Gastroesophageal sphincter (tissue), 4 donors: ENCODE data around the gene ABHD2. TPM values are rescaled to one million over a fixed set of nuclear protein-coding genes. Genes with fewer than 3 reads are reported as not detected.

Source experiments
- ATAC-seq: fragments of 150-250 bp; one replicate; pipeline ENCODE4 v1.9.1; 2016; ENCODE audit warnings: mild to moderate bottlenecking, moderate library complexity
- H3K27ac ChIP-seq, 4 donors: fragments of 200-600 bp; sonication (generic) in 3 of 4; 1 replicate in 3 of 4; 2 replicates in 1 of 4; pipeline ENCODE4 v1.5.1; 2016 to 2019
- H3K27me3 ChIP-seq: fragments of 200-600 bp; sonication (generic); one replicate; pipeline ENCODE4 v1.5.1; 2019
- H3K36me3 ChIP-seq, 2 donors: fragments of 200-600 bp; sonication (generic); one replicate each; pipeline ENCODE4 v1.5.1; 2019; ENCODE audit warnings: control low read depth in 1 of 2
- H3K4me1 ChIP-seq, 3 donors: fragments of 200-600 bp; sonication (generic); 1 replicate in 2 of 3; 2 replicates in 1 of 3; pipeline ENCODE4 v1.5.1; 2016 to 2019; ENCODE audit warnings: control low read depth in 2 of 3
- H3K4me3 ChIP-seq, 2 donors: fragments of 200-600 bp; sonication (generic); one replicate each; pipeline ENCODE4 v1.5.1; 2019; ENCODE audit warnings: mild to moderate bottlenecking in 1 of 2, moderate library complexity in 1 of 2
- H3K9me3 ChIP-seq, 3 donors: fragments of 200-600 bp; sonication (generic); one replicate each; pipeline ENCODE4 v1.5.1; 2017 to 2019; ENCODE audit warnings: control low read depth in 2 of 3
- EP300 ChIP-seq: sonication (generic); formaldehyde crosslinking; IDR thresholded peaks from one replicate; pipeline ENCODE4 v1.6.1; 2017; ENCODE audit warnings: antibody characterized with exemption, mild to moderate bottlenecking
- POLR2A ChIP-seq, 2 donors: fragments of 450-650 bp; IDR thresholded peaks; one replicate each; pipeline ENCODE4 v1.6.1; 2017; ENCODE audit warnings: antibody characterized with exemption in 2 of 2, mild to moderate bottlenecking in 2 of 2, moderate library complexity in 1 of 2
- POLR2AphosphoS5 ChIP-seq: sonication (generic); formaldehyde crosslinking; IDR thresholded peaks from one replicate; pipeline ENCODE4 v1.6.1; 2017; ENCODE audit warnings: antibody characterized with exemption
- WGBS, 2 donors: methylation state at CpG; one replicate each; pipeline ENCODE4 v1.1.5; 2018; ENCODE audit warnings: low coverage in 1 of 2; 5-methylcytosine and 5-hydroxymethylcytosine counted together
- total RNA-seq, 4 donors: library from RNA; depleted of rRNA; stranded (reverse); fragments of >200 nt; gene quantifications; one replicate each; pipeline ENCODE4 v1.1.0, GENCODE V29; 2016
- TF ChIP-seq, protein P1 (sequence below), 4 experiments: fragments of 200-600 bp in 2 of 4; fragments of 450-650 bp in 2 of 4; sonication (generic) in 1 of 4; IDR thresholded peaks; one replicate each; pipeline ENCODE4 v1.5.1; 2017 to 2019; ENCODE audit warnings: antibody characterized with exemption in 4 of 4, mild to moderate bottlenecking in 2 of 4, moderate library complexity in 2 of 4

Gene ABHD2
- total RNA-seq, 4 donors from 2014 or later: 54.6 to 108 (median 75.9) TPM

DNA sequence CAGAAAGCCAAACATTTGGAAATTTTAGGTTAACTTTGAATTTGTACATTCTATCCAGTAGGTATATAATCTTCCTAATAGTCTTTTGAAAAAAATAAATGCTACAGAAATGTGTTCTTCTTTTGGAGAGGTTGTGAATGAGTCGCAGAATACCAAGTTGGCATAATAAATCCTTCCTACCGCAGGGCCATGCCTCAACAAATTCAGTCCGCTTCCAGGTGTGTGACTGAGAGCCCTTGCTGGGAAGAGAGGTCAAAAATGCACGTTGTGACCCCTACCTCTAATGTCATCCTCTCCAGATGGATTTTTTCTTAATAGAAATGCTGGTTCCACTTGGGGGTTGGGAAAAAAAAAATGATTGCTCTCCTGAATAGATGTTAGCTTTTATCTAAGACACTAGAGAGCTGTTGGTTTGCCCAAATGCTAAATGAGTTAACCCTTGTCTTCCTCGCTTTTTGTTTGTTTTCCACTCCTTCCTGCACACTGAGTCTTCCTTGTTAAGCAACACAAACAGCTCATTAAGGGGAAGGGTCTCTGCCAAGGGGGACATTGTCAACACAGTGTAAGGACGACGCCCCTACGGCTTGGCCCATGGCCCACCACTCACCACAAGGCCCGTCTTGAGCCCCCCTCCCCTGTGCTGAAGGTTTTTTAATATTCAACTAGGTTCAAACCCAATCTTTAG, 99.2 kb downstream of the ABHD2 start:
- no peaks in the 10 kb centered on the region for H3K27me3 ChIP-seq
- peaks cover 4 to 90% of the 10 kb centered on the region in 2 donors for H3K36me3 ChIP-seq
- H3K9me3 ChIP-seq: no peaks in the 10 kb centered on the region

DNA sequence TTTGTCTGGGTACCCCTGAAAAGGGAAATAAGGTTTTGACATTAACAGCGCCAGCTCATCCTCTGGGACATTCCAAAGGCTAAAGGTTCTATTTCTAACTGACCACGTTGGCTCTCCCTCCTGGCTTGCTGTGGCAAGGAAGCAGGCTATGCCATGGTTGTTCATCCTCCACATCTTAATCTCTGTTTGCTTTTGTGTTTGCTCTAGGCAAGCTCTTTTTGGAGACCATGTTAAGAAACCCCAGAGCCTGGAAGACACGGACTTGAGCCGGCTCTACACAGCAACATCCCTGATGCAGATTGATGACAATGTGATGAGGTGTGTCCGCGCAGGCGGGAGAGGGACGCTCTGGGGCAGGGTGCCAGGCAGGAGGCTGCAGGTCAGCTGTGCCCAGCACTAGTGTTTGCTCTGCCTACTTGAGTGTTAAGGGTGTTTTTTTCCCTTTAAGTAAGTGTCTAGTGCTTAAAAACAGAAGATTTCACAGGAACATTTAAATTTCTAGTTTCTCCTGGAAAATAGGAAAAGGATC, 99.8 kb downstream of the ABHD2 start:
- no peaks in the 10 kb centered on the region for H3K4me1 ChIP-seq
- TF ChIP-seq, protein P1, sequence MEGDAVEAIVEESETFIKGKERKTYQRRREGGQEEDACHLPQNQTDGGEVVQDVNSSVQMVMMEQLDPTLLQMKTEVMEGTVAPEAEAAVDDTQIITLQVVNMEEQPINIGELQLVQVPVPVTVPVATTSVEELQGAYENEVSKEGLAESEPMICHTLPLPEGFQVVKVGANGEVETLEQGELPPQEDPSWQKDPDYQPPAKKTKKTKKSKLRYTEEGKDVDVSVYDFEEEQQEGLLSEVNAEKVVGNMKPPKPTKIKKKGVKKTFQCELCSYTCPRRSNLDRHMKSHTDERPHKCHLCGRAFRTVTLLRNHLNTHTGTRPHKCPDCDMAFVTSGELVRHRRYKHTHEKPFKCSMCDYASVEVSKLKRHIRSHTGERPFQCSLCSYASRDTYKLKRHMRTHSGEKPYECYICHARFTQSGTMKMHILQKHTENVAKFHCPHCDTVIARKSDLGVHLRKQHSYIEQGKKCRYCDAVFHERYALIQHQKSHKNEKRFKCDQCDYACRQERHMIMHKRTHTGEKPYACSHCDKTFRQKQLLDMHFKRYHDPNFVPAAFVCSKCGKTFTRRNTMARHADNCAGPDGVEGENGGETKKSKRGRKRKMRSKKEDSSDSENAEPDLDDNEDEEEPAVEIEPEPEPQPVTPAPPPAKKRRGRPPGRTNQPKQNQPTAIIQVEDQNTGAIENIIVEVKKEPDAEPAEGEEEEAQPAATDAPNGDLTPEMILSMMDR (IDR thresholded peaks at IDR 0.05): no peak
- no peak for TF ChIP-seq POLR2A (IDR thresholded peaks at IDR 0.05)
- TF ChIP-seq POLR2AphosphoS5: no peak
- TF ChIP-seq EP300: no peak
- H3K27ac ChIP-seq: no peak overlapping the region
- H3K4me3 ChIP-seq: no peak overlapping the region
- H3K36me3 ChIP-seq: peaks cover 4 to 96% of the 10 kb centered on the region in 2 donors
- 84 to 100% methylated on average over 1 to 7 of the region's 8 CpGs for WGBS, 2 donors
- no peaks in the 10 kb centered on the region for H3K9me3 ChIP-seq
- no peak for ATAC-seq
- H3K27me3 ChIP-seq: no peaks in the 10 kb centered on the region

More for the DNA sequence above, 99.2 kb downstream of the ABHD2 start:
- no peak for ATAC-seq
- H3K27ac ChIP-seq: no peak overlapping the region
- WGBS, 2 donors: 70 to 81% methylated on average over 7 to 9 of the region's 9 CpGs
- no peak for TF ChIP-seq POLR2A (IDR thresholded peaks at IDR 0.05)
- H3K4me1 ChIP-seq: no peaks in the 10 kb centered on the region
- H3K4me3 ChIP-seq: no peak overlapping the region

DNA sequence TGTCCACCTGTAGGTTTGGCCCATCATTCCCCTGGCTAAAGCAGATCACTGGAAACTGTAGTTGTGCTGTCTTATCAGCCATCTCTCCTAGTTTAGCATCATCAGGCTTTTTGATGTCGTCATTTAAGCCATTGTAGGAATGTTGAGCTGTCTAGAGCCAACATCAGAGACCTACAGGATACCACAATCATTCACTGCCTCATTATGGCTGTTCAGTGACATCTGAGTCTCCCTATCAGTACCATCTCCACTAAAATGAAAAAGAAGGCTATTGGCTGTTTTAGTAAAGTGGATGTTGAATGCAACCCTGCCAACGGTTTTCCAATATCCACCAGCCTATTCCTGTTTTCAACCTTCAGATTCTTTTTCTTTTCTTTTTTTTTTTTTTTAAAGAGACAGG, 103.9 kb downstream of the ABHD2 start:
- Histone ChIP-seq H3K4me3 (no peak overlapping the region), H3K9me3 (no peaks in the 10 kb centered on the region), H3K36me3 (peaks cover 4 to 100% of the 10 kb centered on the region in 2 donors), H3K27ac (no peak overlapping the region), H3K27me3 (no peaks in the 10 kb centered on the region), H3K4me1 (peaks cover 0 to 4% (median 3%) of the 10 kb centered on the region in 3 donors)
- no peak for ATAC-seq
- WGBS, 2 donors: 59 to 91% methylated on average over 2 of the region's 2 CpGs
- TF ChIP-seq EP300: no peak
- TF ChIP-seq, protein P1 (IDR thresholded peaks at IDR 0.05): no peak

DNA sequence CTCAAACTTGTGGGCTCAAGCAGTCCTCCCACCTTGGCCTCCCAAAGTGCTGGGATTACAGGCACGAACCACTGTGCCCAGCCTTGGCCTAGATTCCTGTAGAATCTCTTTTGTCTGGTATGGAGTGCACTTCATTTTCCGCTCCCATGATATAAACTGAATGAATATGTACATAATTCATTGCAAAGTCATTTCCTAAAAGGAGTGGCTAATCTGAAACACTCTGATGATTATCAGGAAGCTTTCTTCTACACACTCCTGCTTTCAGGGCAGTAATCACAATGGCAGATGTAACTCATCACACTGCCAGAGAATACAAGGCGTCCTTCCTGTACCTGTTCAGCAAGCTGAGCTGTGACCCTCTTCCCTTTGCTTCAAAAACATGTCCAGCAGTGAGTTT, 104.5 kb downstream of the ABHD2 start:
- Histone ChIP-seq H3K36me3 (peaks cover 4 to 100% of the 10 kb centered on the region in 2 donors), H3K27me3 (no peaks in the 10 kb centered on the region), H3K4me1 (peaks cover 0 to 6% (median 3%) of the 10 kb centered on the region in 3 donors), H3K27ac (no peak overlapping the region), H3K9me3 (no peaks in the 10 kb centered on the region), H3K4me3 (no peak overlapping the region)
- 75 to 100% methylated on average over 1 to 2 of the region's 3 CpGs for WGBS, 2 donors
- no peak for TF ChIP-seq POLR2AphosphoS5
- TF ChIP-seq EP300: no peak
- no peak for TF ChIP-seq POLR2A (IDR thresholded peaks at IDR 0.05)
- TF ChIP-seq, protein P1 (IDR thresholded peaks at IDR 0.05): no peak
- ATAC-seq: no peak

DNA sequence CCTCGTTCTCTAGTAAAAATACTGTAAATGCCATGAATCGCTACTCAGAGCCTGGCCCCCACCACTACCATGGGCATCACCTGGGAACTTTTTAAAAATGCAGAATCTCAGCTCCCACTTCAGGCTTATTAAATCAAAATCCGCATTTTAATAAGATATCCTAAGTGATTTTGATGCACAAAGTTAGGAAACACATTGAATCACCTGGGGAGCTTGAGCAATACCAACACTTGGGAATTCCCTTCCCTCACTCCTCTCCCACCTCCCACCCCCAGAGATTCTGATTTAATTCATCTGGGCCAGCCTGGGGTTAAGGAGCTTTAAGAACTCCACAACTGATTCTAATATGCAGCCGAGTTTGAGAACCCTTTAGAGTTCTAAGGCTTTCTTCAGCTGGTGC, 106.4 kb downstream of the ABHD2 start:
- no peak for ATAC-seq
- Histone ChIP-seq H3K36me3 (peaks cover 4 to 100% of the 10 kb centered on the region in 2 donors), H3K4me1 (peaks cover 0 to 9% (median 3%) of the 10 kb centered on the region in 3 donors), H3K27me3 (no peaks in the 10 kb centered on the region), H3K4me3 (no peak overlapping the region), H3K27ac (peak overlapping the region in 2 of 4 donors; percentile 44 to 56), H3K9me3 (no peaks in the 10 kb centered on the region)
- TF ChIP-seq POLR2A (IDR thresholded peaks at IDR 0.05) (no peak), EP300 (no peak), POLR2AphosphoS5 (no peak)
- TF ChIP-seq, protein P1 (IDR thresholded peaks at IDR 0.05): no peak
- WGBS, 2 donors: 74 to 91% methylated on average over 2 to 3 of the region's 4 CpGs
